CD4-positive, alpha-beta T cell treated with Interleukin-4 for 4 hours (primary cell): Measurements from ENCODE around the gene NRK.
"Not testable (repeated sequence)": the region's sequence is repeated elsewhere in the genome, so short reads cannot be mapped to it uniquely, and the experiment has no call there.

Experiments
- DNase-seq: peaks from one replicate; pipeline ENCODE4 v3.0.0-alpha.2; 2020

The NRK gene, protein sequence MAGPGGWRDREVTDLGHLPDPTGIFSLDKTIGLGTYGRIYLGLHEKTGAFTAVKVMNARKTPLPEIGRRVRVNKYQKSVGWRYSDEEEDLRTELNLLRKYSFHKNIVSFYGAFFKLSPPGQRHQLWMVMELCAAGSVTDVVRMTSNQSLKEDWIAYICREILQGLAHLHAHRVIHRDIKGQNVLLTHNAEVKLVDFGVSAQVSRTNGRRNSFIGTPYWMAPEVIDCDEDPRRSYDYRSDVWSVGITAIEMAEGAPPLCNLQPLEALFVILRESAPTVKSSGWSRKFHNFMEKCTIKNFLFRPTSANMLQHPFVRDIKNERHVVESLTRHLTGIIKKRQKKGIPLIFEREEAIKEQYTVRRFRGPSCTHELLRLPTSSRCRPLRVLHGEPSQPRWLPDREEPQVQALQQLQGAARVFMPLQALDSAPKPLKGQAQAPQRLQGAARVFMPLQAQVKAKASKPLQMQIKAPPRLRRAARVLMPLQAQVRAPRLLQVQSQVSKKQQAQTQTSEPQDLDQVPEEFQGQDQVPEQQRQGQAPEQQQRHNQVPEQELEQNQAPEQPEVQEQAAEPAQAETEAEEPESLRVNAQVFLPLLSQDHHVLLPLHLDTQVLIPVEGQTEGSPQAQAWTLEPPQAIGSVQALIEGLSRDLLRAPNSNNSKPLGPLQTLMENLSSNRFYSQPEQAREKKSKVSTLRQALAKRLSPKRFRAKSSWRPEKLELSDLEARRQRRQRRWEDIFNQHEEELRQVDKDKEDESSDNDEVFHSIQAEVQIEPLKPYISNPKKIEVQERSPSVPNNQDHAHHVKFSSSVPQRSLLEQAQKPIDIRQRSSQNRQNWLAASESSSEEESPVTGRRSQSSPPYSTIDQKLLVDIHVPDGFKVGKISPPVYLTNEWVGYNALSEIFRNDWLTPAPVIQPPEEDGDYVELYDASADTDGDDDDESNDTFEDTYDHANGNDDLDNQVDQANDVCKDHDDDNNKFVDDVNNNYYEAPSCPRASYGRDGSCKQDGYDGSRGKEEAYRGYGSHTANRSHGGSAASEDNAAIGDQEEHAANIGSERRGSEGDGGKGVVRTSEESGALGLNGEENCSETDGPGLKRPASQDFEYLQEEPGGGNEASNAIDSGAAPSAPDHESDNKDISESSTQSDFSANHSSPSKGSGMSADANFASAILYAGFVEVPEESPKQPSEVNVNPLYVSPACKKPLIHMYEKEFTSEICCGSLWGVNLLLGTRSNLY (N-terminal part only)

DNA sequence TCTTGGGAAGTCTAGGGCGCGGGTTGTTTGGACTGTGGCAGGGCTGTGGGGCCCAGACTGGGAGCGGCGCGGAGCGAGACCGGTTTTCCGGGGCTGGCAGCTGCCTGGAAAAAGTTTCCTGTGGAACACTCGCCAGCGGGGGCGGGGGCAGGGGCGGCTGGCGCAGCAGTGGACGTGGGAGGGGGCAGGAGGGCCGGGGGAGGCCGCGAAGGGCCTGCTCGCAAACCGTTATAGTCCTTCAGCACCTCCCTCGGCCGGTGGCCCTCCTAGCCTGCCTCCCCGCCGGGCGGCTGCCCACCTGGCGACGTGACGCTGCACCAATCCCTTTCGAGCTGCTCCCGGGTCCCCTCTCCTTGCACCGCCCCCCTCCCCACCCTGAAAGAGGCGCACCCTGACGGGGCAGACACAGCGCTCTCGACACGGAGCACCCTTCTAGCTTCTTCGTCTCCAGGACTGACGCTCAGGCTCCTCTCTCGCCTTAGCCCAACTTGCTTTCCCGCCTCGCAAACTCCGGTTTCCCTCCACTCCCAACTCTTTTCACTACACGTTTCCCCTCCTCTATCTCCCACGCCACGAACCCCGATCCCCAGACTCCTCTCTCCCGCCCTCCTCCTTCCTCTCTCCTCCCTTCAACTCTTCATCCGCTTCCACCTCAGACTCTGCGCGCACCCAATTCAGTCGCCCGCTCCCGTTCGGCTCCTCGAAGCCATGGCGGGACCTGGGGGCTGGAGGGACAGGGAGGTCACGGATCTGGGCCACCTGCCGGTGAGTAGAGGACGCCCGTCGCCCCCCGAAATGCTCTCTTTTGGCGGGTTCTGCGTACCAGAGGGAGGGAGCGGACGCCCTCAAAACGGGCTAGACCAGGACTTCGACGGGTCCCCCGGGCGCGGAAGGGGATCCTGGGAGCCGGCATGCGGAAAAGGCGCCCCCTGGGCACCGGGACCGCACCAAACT lies at the start of gene NRK:
Gene NRK, plus strand, starts transcription at position 402 of the 954 bp plus-strand sequence. Its CDS starts 307 bp downstream, at position 709.
- no peak for DNase-seq

DNA sequence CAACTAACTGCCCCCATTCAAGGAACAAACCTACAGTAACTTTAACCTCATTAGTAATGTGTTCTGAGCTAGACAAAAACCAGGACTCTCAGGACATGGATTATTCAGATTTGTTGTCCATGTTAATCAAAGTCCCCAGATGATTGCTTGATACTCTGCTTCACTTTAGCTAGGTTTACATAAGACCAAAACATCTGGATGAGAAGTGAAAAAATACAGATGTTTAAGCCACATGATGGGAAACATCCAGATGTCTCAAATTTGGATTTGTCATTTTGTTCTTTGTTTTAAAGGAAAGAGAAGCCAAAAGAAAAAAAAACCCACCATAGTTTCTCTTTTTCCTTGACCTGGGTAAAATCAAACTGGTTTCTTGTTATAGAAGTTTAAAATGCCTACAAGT lies 48.5 kb upstream of the NRK start:
- DNase-seq = no peak

DNA sequence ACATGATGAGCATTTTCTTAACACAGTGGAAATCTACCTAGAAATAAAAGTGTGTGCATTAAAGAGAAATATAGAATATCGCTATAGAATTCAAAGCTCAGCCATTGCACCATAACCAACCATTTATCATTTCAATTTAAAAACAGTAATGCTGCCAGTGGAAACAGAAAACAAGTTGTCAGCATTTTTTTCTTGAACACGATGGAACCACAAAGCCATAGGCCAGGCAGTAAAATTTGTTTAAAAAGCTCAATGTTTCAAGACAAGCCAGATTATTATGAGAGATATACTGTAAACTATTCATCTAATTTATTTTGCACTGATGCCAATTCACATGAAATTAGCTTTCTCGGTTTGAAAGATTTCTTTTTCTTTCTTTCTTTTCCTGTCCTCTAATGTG lies 46.7 kb upstream of the NRK start:
- no peak for DNase-seq

DNA sequence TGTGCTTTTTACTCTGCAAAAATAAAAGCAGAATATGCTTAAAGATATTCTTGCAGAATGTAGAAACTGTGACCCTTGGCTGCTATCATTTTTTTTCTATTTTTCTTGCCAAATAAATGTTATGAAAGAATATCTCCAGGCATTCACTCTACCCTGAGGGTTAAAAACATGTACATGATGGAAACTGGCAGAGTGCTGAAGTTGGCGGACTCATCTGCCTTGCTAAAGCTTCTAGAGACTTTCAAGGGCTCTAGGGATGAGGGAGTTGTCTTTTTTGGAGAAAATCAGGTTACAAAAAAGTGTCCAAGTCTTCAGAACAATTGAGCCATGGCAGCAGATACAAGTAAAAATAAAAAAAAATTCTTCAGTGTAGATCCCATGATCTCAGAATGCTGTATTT lies 40.5 kb upstream of the NRK start:
- DNase-seq = no peak

DNA sequence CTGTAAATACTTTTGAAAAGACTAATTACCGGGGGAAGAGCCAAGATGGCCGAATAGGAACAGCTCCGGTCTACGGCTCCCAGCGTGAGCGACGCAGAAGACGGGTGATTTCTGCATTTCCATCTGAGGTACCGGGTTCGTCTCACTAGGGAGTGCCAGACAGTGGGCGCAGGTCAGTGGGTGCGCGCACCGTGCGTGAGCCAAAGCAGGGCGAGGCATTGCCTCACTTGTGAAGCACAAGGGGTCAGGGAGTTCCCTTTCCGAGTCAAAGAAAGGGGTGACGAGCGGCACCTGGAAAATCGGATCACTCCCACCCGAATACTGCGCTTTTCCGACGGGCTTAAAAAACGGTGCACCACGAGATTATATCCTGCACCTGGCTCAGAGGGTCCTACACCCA lies 25.5 kb upstream of the NRK start:
- DNase-seq = not testable (repeated sequence)

DNA sequence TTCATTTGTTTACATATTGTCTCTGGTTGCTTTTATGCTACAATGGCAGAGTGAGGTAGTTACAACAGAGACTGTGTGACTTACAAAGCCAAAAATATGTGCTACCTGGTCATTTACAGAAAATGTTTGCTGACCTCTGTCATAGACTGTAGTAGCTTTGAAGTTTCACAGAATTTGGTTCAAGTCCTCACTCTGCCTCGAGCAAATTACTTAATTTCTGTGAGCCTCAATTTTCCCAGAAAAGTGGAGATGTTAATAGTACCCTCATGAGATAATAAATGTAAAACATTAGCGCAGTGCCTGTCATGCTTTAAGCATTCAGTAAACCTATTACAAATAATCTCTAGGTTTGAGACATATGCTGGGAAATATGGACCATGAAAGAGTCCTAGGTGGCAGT lies 18.4 kb upstream of the NRK start:
- DNase-seq = no peak

DNA sequence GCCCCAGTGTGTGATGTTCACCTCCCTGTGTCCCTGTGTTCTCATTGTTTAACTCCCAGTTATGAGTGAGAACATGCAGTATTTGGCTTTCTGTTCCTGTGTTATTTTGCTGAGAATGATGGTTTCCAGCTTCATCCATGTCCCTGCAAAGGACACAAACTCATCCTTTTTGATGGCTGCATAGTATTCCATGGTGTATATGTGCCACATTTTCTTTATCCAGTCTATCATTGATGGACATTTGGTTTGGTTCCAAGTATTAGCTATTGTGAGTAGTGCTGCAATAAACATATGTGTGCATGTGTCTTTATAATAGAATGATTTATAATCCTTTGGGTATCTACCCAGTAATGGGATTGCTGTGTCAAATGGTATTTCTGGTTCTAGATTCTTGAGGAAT lies 16.7 kb upstream of the NRK start:
- DNase-seq = not testable (repeated sequence)

DNA sequence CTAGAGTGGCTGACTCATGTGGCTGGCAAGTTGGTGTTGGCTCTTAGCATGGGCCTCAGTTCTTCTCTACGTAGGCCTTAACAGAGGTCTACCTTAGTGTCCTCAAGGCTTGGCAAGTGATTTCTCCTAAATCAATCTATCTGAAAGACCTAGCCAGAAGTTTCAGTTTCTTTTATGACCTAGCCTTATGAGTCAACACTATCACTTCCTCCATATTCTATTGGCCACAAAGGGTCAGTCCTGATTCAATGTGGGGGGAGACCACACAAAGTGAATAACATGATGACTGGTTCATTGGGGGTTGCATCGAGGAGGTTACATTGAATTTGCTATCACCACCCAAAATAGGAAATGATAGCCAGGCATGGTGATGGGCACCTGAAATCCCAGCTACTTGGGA lies 5.8 kb upstream of the NRK start:
- DNase-seq = no peak

DNA sequence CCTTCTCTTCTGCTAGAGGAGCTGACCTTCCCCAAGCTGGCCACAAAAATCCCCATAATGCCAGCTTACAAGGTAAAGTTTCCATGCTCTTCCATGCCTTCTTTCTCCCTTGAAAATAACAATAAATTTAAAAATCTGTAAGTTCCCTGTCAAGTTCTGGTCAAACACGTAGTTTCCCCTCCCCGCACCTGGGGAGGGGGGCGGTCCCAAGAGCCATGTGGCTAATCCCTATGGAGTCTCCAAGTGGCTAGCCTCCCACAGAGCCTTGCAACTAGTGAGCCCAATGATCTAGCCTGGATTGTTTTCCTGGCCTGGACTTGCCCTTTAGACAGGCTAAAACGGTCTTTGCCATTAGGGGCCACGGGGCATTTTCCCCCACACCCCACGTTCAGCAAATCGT lies 2.1 kb upstream of the NRK start:
- no peak for DNase-seq

DNA sequence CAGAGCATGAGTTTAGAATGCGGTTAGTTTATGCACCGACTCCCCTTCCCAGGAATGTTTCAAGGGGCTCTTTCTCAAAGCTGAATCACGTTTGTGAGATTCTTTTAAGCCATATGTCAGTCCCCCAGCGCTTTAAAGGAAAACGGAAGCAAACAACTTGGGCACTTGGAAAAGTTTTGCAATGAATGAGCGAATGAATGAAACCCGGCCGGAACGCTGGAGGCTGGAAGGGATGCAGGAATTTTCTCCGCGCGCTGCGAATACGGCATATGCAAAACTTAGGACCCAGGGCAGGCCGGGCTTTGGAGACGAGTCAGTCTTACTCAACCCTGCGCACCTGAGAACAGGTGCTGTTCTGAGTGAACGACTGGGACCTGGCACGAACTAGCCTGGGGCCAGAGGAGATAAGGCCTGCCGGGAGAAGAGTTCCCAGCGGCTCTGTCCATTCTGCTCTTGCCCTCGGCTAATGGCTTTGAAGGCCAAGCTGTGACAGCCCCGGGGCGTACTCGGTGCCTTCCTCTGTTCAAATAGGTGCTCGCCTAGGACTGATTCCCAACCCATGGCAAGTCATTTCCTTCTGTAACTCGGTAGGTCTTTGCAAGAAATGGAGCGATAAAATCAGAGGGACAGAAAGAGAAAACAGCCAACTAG lies 743 bp upstream of the NRK start:
- DNase-seq = no peak

DNA sequence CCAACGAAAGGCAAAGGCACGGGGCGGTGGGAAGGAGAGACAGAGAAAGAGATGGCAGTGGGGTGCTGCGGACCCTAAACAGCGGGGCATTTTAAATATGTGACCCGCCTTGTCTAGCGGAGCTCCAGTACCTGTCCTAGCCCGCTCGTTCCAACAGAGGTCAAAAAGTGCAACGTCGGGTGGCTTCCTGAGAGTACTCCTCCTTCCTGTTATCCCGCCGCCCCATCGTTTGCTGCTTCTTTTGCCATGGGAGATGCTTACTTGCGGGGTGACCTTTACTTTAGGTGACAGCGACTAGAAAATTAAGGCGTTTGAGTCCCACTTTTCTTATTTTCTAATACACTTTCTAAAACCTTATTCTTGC lies 735 bp downstream of the NRK start:
- no peak for DNase-seq

DNA sequence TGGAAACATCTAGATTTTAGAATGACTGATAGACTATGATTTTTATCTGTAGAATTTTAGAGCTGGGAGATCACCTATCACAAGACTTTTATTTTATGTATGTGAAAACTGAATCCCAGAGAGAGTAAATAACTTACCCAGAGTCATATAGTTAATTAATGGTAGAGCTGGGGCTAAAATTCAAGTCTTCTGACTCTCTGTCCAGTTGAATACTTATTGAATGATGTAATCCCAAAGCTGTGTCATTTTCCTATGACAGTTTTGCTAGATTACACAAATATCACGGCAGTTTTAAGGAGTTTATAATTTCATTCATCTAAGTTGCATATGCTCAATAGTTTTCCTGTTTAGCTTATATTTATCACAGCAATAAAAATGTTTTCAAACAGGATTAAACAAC lies 6.7 kb downstream of the NRK start:
- DNase-seq = no peak

DNA sequence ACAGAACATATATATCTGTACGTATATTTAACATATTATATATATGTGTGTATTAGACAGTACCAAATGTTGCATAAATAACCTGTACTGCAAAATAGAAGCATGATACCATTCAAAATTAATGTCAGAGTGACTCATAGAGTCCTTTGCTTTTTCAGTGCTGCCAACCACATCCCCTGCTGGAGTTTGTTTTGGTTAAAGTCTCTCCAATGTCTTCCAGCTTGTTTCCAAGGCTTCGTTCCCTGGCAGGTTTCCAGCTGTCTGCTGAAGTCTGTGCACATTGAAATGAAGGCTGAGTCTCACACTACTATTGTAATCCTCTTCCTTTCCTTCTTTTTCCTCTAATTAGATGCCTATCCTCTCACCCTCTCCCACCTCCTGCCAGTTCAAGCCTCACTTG lies 14.9 kb downstream of the NRK start:
- DNase-seq = no peak

DNA sequence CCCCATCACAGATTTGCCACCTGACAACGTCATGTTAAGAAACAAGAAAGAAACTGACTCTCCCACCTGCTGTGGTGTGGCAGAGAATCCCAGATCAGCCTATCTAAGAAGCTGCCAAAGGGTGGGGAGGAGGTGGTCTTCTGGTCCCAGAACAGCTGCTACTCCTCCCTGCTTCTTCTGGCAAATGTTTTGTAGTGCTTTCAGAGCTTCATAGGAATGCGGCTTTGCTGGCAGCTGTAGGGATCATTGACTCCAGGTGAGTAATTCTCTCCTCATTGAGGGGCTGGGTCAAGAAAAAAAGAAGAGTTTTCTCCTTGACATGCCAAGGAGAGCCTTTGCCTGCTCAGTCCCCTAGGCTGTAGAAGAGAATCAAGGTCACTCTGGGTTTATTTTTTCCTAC lies 23.3 kb downstream of the NRK start:
- DNase-seq = no peak

DNA sequence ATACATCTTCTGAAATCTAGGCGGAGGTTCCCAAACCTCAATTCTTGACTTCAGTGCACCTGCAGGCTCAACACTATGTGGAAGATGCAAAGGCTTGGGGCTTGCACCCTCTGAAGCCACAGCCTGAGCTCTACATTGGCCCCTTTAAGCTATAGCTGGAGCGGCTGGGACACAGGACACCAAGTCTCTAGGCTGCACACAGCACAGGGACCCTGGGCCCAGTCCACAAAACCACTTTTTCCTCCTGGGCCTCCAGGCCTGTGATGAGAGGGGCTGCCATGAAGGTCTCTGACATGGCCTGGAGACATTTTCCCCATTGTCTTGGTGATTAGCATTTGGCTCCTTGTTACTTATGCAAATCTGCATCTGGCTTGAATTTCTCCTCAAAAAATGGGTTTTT lies 27.8 kb downstream of the NRK start:
- DNase-seq = not testable (repeated sequence)

DNA sequence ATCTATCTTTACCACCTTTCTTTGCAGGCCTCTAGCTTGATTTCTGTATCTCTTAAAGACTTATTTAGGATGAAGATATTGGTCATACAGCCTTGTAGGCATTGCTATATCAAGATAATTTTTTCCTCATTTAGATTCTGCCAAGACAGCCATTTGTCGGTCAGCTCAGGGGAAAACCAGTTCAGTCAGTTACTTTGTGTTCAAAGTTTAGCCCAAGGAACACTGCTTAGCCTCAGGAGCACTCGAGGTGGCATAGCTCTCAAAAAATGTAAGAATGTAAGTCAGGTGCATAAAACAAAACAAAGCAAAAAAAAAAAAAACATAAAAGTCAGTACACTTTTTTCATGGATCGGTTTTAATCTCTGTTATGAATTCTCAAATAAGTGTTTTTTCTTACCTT lies 43.4 kb downstream of the NRK start:
- no peak for DNase-seq

DNA sequence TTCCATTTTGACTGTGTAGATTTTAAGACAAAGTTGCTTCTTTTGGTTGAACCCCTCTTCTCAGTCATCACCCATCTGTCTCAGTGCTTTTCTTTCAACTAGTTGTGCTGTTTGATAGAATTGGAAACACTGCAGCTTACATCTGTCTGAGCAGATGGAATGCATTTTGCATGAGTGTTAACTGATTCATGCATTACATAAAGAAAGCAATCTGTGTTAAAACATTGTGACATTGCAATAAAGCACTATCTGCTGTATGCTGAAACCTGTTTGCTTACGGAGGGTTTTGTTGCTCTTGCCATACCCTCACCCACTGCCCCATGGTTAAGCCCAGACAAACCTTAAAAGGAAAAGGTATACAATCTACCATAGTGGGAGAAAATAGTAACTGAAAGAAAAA lies 47.4 kb downstream of the NRK start:
- DNase-seq = no peak

DNA sequence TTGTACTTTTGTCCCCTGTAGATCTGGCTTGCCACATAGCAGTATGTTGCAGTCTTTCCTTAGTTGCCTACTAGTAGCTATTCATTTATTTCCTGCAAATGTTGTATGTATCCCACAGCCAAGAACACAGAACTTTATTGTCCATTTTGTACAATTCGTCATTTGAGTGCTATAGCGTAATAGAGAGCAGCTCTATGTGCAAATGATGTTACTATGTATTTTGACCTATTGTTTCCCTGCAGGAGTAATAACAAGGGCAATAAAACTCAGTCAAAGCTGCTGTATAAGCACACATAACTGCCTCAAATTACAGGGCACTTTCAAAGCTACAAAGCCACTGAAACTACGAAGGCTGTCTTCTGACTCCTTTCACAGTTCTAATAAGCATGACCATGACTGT lies 48.1 kb downstream of the NRK start:
- no peak for DNase-seq

DNA sequence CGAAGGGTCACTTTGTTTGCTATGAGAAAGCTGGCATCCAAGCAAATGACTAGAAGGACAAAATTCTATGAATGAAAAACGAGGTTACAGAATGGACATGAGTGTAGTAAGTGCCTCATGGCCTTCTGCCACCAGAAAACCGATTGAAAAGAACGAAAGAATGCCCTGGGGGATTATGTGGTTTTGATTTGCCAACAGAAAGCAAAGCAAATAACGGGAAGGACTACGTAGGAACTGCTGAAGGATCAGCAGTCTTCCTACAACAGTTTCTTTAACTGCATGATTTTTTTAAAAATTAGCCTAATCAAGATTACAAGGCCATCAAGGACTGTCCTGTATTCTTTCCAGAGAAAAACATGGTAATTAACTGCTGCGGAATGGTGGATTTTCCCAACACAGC lies 50.6 kb downstream of the NRK start:
- DNase-seq = no peak

DNA sequence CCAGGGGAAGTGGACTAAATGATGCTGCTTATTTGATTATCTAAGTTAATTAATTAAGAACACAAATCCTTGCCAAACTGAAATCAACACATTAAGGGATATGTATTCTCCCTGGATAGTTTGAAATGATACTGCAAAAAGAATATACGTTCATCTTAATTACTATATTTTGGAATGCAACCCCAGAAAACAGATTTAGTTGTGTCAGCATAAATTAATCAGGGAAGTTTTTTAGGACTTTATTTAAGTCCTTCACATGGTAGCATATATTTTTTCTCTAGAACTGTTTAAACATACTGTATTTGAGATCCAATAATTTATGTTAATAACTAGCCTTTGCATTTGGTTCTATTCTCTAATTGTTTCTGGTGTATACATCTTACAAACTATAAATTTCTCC lies 52.5 kb downstream of the NRK start:
- no peak for DNase-seq

DNA sequence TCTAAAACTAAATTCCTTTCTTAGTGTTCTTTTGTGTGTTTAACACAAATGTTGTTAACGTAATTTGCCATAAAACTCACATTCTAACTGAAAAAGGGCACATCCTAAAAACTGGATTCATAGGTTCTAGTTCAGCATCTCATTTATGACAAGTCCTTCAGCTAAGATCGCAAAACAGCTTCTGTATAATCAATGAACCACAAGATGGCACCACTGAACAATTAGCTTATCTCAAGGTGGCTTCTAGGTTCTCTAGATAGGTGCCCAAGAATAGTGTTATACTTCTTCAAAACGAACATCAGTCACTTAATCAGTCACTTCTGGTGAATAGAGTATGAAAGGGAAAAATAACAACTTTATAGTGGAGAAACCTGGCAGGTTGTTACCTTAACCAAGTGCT lies 54.3 kb downstream of the NRK start:
- no peak for DNase-seq

DNA sequence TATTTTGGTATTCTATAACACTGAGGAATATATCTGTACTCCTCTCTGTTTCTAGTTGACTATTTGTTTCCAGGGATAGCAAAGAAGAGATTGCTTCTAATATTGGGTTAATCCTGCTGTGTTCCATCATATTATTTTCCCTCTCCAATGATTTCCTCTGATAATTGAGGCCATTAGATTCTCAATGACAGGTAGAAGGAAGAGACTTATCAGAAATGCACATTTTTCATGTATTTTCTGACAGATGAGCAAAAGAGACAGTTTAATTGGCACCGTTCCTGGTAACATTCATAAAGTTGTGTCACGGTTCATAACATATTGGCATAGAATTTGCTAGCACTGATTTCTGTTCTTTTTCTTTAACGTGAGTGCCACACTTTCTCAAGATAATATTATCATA lies 58.2 kb downstream of the NRK start:
- no peak for DNase-seq
